ENCODE measurements around the gene PNP.
"Not testable (repeated sequence)": the region's sequence is repeated elsewhere in the genome, so short reads cannot be mapped to it uniquely, and the experiment has no call there.

PNP gene

DNA sequence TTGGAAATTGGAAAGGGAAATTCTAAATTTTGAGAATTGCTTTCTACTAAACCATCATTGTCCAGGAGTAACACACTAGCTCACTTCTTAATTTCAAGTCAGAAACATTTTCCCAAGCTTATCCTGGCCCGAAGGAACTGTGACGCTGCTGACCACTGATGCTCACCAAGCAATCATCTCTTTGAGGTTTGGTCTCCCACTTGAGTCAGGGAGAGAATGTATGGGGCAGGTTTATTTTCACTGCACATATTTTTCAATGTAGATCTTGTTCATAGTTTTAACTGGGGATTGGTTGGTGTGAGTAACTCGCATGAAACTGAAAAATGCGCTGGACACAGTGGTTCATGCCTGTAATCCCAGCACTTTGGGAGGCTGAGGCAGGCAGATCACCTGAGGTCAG, 23.3 kb downstream of the PNP start:
- no peak for DNase-seq (ENCODE audit: low read depth)

DNA sequence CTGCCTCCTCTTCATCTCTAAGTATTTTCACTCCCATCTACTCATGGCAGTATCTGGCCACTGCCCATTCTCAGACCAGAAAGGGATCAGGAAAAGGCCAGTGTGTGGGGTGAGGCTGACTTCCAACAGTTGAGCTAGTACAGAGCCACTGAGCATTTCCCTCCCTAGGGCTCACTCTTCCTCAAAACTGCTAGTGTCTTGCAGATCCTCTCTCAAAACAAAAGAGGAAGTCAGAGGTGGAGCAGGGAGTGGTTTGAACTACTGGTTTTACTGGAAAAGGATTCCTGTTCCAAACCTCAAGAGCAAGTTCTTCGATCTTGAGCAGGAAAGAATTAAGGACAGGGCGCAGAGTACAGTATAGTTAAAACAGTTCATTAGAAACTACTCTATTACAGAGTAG, 24.4 kb downstream of the PNP start:
- DNase-seq (ENCODE audit: low read depth), result no peak

DNA sequence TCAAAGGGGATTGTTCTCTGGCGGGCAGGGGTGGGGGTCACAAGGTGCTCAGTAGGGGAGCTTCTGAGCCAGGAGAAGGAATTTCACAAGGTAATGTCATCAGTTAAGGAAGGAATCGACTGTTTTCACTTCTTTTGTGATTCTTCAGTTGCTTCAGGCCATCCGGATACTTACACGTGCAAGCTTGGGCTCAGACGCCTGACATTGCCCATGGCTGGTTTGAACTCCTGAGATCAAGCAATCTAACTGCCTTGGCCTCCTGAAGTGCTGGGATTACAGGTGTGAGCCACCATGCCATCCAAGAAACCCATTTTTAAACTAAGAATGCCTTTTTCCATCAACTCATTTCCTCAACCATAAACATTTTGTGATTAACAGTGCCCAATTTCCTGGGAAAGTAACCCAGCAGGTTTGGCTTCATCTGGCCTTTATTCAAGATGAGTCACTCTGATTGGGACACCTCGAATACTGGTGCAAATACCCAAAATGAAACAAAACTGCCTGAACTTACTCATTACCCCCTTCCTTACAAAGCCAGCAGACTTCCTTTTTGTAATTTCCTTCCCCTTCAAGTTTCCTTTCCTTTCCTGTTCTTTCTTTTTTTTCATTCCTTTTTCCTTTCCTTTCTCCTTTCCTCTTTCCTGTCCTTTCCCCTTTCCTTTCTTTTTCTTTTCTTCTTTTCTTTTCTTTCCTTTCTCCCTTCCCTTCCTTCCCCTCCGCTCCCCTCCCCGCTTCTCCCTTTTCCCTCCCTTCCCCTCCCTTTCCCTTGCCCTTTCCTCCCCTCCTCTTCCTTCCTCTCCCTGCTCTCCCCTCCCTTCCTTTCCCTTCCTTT, 25.9 kb downstream of the PNP start:
- no peak for DNase-seq (ENCODE audit: low read depth)

DNA sequence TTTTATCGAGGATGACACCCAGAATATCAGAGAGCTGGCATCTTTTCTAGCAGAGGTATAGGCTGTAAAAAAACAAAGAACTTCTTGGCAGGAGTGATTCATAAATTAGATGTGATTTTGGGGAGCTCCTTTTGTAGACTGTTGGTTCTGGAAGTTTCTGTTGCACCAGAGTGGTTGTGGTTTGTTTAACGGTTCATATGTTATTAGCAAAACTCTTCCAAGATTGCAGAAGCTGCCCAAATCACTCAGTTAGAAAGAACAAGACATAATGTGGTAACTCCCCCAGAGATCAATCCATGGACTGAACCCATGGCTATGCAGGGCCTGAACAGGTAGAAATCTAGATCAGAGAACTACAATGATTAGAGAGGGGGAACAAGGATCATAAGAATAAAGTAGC, 29.4 kb downstream of the PNP start:
- no peak for DNase-seq (ENCODE audit: low read depth)

DNA sequence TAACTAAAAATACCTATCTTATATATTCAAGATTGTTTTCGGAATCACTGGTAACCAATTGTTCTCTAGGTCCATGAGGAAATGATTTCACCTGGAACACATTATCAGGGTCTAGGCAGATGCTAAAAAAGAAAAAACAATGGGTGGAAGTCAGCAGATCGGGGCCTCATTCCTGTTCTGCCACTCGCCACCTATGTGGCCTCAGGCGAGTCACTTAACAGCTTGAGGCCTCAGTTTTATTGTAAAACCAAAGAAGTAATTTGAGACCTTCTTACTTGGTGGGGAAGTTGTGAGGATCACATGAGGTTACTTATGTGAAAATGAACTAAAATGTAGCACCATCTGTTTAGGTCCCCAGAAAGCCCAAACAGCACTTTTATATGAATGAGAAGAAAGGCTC, 29.9 kb downstream of the PNP start:
- DNase-seq (ENCODE audit: low read depth), result no peak

DNA sequence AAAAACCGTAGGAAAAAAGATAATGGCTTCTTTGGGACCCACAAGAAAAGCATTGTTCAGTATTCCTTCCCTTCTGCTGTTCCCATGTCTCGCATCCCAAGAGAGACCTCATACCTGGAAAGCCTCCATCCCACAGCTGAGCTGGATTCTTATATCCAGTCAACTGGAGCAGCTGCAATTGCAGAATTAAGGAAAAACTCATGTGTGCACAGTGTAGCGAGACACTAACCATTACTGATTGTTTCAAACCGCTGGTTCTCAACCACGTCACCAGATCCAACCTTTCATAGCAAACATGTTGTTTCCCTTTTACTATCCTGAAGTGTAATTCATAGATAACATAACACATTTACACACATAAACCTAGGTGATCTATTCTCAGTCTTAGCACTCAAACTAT, 30.7 kb downstream of the PNP start:
- no peak for DNase-seq (ENCODE audit: low read depth)

DNA sequence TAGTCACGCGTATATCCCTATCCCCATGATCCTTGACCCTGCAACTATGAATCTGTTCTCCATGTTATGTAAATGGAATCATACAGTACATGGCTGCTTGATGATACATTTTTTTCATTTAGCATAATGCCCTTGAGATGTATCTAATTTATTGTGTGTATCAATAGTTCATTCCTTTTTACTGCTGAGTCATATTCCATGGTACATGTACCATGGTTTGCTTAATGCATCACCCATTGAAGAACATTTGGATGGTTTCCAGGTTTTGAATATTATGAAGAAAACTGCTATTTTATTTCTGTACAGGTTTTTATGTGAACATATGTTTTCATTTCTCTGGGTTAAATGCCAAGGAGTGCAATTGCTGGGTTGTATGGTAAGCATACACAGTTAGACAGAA, 32.1 kb downstream of the PNP start:
- DNase-seq (ENCODE audit: low read depth), result no peak

DNA sequence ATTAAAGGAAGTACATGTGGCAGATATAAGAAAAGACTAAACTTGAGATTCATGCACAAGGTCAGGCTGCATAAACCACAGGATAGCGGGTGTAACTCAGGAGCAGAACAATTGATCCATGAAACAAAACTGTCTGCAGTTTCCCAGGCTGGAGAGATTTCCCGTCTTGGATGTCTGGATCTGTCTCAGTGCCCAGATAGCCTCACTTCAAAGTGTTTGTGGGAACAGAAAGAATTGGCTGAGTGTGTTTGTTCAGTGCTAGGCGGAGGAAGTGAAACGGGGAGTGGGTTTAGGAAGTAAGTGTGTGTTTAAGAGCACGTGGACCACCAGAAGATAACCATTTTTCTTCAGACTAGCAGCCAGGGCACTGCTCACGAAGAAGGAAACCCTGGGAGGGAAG, 34.7 kb downstream of the PNP start:
- DNase-seq (ENCODE audit: low read depth), result no peak

DNA sequence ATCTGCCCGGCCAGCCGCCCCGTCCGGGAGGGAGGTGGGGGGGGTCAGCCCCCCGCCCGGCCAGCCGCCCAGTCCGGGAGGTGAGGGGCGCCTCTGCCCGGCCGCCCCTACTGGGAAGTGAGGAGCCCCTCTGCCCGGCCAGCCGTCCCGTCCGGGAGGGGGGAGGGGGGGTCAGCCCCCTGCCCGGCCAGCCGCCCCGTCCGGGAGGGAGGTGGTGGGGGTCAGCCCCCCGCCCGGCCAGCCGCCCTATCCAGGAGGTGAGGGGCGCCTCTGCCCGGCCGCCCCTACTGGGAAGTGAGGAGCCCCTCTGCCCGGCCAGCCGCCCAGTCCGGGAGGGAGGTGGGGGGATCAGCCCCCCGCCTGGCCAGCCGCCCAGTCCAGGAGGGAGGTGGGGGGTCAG, 37.1 kb downstream of the PNP start:
- not testable (repeated sequence) for DNase-seq (ENCODE audit: low read depth)

DNA sequence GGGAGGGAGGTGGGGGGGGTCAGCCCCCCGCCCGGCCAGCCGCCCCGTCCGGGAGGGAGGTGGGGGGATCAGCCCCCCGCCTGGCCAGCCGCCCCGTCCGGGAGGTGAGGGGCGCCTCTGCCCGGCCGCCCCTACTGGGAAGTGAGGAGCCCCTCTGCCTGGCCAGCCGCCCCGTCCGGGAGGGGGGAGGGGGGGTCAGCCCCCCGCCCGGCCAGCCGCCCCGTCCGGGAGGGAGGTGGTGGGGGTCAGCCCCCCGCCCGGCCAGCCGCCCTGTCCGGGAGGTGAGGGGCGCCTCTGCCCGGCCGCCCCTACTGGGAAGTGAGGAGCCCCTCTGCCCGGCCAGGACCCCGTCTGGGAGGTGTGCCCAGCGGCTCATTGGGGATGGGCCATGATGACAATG, 37.5 kb downstream of the PNP start:
- DNase-seq (ENCODE audit: low read depth), result not testable (repeated sequence)

DNA sequence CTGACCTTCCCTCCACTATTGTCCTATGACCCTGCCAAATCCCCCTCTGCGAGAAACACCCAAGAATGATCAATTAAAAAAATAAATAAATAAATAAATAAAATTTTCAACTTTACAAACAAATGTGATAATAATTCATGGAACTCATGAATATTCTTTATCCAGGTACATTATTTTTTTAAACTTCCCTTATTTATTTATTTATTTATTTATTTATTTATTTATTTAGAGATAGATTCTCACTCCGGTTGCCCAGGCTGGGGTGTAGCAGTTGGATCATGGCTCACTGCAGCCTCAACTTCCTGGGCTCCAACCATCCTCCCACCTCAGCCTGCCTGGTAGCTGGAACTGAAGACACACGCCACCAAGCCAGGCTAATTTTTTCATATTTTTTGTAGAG, 38.3 kb downstream of the PNP start:
- not testable (repeated sequence) for DNase-seq (ENCODE audit: low read depth)

DNA sequence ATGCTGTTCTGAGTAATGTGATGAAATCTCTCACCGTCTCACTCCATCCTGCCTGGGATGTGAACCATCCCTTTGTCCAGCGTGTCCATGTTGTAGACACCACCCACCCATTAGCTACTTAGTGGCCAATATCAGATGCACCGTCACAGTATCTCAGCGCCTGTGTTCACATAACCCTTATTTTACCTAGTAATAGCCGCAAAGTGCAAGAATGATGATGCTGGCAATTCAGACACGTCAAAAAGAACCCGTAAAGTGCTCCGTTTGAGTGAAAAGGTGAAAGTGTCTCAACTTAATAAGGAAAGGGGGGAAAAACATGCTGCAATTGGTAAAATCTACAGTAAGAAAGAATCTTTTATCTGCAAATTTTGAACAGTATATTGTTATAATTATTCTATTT, 39.2 kb downstream of the PNP start:
- DNase-seq (ENCODE audit: low read depth), result no peak

DNA sequence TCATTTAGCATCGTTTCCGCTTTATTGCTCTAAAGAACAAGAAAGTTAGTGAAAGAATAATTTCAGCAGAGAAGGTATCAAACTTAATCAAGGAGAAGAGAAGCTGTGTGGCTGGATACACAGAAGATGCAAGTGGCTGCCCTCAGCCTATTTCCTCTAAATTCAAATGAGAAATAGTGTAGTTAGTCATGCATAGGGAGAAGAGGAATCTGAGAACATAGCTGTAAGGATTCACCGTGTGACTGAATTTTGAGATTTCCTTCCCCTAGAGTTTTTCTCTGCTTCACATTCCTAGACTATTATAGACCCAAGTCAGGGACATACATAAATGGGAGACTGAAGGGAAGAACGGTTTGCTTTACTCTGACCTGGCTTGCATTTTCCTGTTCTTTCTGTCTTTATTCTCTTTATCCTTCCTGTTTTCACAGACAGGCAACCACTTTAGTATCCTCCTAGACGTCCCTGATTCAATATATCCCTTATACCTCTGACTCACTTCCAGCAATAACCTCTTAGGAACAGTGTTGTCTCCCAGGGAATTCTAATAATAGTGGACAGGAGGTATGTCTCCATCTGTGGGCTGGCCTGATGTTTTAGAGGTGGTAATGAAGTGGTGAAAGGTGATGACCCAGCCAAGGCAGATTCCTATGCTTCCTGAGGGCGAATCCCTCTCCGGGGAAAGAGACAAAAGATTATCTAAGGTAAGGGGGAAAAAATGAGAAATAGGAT, 43.1 kb downstream of the PNP start:
- DNase-seq (ENCODE audit: low read depth), result no peak

DNA sequence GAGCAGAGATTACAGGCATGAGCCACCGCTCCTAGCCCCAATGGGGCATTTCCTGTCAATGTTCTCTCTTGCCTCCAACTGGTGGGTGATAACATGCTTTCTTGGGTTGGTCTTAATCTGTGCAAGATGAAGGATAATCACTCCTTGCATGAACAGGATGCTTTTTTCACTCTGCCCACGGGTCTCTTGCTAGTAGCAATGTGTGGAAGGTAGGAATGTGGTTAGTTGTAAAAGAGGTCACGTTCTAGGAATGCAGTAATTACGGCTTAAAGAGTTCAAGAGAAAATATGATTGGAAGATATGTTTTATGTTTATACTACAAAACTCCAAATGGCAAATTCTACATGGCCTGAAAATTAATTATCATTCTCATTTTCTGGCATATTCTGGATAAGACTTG, 46.6 kb downstream of the PNP start:
- no peak for DNase-seq (ENCODE audit: low read depth)

DNA sequence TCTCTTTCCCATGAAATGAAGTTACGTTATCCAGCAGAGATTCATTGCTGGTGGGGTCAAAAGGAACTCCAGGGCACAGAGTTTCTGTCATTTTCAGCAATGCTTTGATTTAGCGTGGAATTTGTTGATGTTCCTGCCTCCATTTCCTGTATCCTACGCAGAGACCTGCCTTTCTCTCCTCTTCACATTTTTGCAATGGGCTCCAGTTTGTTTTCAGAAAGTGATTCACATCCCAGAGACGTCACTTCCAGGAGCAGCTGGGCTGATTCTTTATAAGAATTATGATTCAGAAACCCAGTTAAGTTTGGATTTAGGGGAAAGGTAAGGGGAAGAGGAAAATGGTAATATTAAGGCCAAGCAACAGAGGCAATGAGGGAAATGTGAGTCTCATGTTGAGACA, 47.7 kb downstream of the PNP start:
- DNase-seq (ENCODE audit: low read depth), result no peak

DNA sequence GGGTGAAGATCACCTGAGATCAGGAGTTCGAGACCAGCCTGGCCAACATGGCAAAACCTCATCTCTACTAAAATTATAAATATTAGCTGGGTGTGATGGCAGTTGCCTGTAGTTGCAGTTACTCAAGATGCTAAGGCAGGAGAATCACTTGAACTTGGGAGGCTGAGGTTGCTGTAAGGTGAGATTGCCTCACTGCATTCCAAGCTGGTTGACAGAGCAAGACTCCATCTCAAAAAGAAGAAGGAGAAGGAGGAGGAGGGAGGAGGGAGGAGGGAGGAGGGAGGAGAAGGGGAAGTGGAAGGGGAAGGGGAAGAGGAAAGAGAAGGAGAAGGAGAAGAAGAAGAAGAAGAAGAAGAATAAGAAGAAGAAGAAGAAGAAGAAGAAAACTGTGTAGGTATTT, 53.1 kb downstream of the PNP start:
- DNase-seq (ENCODE audit: low read depth), result no peak

DNA sequence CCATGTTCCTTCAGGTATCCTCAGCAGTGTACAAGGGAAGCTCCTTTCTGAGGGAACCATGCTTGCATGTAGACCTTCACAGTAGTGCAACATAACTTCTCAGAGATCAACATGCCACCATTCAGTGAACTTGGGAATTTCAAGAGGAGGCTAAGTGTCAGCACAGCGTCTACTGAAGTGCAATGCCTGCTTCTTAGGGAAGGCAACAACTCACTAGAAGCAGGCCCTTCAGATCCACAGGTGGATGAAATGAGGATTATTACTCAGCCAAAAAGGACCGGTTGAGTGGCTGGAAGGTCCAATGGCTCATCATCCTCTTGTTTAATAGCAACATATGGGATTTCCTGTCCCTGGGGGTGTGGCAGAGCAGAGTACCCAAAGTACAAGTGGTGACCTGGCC, 54.8 kb downstream of the PNP start:
- DNase-seq (ENCODE audit: low read depth), result no peak
